Hematopoietic multipotent progenitor cell treated with erythropoietin and hydrocortisone succinate and interleukin-3 and kit ligand, for 15 days (in vitro differentiated cells): ENCODE data around the gene ISM1.

Source experiments
- DNase-seq: peaks from one replicate; pipeline ENCODE4 v3.0.0-alpha.2; 2015; ENCODE audit warnings: low spot score

ISM1 gene

DNA sequence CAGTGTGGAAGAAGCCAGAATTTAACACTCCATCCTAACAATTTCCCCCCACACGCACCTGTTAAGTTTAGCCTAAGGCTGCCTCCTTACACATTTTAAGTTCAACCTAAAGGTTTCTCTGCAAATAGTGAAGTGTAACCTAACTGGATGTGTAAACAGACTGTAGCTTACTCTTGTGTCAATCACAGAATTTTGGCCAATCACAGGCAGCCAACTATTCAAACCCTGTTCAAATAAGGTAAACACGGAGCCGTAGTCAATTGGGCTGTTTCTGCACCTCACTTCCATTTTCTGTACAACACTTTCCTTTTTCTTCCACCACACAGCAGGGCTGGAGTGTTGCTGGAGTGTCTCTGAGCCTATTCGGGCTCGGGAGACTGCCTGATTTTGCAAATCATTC is 92.1 kb downstream of the ISM1 start:
- no peak for DNase-seq

DNA sequence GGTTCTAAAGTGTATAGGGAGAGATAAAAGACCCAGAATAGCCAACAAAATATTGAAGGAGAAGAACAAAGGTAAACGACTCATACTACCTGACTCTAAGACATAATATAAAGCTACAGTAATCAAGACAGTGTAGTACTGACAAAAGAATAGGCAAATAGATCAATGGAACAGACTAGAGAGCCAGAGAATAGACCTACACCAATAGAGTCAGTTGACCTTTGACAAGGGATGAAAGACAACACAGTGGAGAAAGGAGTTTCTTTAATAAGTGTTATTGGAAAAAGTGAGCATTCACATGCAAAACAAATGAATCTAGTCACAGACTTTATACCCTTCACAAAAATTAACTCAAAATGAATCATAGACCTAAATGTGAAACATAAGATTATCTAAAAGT is 96.4 kb downstream of the ISM1 start:
- DNase-seq = no peak

DNA sequence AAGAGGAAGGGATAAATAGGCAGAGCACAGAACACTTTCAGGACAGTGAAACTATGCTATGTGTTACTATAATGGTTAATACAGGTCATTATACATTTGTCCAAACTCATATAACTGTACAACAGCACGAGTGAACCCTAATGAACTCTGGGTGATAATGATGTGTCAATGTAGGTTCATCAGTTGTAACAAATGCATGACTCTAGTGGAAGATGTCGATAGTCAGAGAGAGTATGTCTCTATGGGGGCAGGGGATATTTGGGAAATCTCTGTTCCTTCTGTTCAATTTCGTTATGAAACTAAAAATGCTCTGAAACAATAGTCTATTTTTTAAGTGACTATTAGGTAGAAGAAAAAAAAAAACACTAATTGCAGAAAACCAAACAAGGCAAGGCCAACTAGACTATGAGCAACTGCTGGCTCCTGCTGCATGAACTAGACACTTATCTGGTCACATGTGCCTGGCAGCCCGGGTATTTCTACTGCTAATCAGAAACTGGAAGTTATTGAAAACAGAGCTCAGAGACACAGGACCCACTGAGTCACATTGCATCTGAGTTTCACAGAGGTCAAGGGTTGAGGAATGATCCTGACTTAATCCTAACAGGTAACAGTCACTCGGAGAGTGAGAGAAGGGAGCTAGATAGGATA is 97.9 kb downstream of the ISM1 start:
- DNase-seq = no peak

DNA sequence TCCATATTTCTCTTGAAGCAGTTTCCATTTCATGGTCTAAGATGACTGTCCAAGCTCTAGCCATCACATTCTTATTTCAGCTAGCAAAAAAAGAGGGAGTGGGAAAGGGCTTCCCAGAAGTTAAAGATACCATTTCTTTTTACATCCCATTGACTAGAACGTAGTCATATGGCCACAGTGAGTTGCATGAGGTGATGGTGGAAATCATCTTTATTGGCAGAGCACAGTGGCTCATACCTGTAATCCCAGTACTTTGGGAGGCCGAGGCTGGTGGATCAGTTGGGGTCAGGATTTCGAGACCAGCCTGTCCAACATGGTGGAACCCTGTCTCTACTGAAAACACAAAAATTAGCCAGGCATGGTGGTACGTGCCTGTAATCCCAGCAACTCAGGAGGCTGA is 99.6 kb downstream of the ISM1 start:
- no peak for DNase-seq

DNA sequence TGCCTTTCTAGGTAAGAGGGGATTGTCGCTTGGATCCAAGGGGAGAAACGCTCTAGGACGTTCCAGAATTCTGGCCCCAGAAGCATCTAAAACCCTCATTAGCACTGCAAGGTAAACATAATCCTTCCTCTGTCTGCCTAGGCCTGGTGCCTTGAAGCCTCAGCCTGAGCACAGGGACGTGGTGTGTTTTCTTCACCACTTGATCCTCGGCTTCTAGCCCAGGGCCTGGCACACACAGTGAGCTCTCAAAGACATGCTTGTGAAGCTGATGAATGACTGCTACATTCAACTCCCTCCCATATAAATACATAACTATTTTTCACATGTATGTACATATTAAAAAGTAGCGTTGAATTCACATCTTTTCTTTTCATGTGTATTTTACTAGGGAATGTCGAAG is 100.3 kb downstream of the ISM1 start:
- DNase-seq = no peak

DNA sequence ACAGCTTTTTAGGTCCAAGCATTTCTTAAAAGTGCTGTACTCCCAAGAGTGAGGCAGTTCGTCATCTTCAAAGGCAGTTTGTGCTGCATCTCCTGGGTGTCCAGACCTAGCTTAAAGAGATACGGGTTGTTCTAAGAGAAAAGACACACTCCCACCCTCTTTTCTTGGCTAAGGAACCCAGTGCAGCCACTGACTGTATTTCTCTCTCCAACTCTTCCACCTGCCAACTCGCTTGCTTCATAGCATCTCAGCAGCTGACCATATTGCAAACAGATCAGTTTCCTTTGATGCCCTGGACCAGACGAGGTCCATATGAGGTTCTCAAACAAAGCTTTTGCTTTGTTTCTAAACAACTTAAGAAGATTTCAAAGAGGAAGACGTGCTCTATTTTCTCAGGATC is 101.1 kb downstream of the ISM1 start:
- DNase-seq = no peak

DNA sequence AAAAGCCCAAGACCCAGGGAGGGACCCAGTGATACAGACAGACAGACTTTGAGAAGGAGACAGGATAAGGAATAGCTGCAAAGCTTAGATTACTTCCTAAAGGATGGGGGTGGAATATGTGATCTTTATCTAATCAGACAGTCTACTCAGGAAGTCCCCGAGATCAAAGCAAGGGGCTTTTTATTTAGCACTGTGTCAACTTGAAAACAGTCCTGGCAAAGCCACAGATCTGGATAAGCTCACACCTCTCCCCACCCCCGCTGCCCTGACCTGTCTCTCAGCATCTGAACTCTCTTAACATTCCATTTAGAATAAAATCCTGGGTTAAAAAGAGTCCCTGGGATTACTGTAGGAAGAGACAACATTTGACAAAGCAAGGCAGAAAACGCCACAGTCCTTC is 101.5 kb downstream of the ISM1 start:
- DNase-seq = no peak

DNA sequence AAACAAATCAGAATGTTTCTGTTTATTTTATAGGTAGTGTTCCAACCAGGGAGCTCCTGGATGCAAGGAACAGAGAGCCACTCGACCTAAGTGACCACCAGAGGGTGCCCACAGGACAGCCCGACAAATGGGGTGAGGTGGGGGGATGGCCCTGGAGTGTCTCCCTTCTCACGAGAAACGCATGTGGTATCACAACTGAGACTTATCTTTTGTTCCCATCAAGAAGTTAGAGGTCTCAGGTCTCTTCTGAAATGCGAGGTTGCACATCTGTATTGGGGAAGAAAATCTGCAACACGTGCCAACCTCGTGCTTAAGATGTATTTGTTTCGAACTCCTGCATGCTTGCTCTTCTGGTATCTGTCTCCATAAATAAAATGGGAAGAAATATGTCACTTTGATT is 104.0 kb downstream of the ISM1 start:
- DNase-seq = no peak

DNA sequence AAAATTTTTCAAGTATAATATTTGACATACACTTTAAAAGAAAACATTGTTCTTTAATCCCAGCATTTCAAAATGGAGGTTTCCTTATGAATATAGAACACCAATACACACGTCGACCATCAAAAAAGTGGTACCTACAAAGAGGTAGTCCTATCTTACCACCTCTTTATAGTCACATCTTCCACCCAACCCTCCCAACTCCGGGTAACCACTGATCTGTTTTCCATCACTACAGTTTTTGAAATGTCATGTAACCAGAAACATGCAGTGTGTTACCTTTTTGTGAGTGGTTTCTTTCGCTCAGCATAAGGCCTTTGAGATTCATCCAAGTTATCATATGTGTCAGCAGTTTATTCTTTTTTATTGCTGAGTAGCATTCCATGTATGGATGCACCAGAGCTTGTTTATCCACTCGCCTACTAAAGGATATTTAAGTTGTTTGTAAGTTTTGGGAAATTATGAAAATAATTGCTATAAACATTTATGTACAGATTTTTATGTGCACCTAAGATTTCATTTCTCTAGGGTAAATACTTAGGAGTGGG is 104.8 kb downstream of the ISM1 start:
- DNase-seq = no peak

DNA sequence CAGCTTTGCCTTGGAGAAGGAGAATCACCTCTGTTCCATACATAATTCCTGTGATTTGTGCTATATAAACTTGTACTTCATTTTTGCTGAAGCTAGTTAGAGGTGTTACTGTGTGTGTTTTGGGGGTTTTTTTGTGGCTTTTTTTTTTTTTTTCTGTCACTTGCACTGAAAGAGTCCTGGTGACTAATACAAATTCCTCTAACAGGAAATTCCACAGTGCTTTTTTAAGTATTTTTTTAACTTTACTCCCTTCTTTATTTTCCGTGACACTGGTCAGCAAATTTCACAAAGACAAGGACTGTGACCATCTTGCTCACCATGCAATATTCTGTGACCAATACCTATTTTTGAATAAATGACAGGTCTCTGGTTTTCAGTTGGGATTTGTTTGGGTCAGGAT is 110.5 kb downstream of the ISM1 start:
- DNase-seq = no peak

DNA sequence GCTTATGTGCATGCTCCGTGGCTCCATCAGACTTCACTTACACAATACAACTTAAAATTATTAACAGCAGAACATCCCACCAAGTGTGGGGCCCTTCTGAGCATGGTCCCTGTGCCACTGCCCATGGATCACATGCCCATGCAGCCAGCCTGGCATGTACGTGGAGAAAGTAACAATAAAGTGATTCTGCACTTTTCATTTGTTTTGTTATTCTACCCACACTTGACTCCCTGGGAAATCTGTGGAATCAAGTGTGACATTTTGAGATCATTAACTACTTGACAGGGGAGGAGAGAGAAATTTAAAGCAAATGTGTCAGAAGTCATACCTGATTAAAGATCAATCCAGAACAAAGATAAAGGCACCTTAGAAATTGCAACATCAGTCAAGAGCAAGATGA is 112.0 kb downstream of the ISM1 start:
- DNase-seq = no peak

DNA sequence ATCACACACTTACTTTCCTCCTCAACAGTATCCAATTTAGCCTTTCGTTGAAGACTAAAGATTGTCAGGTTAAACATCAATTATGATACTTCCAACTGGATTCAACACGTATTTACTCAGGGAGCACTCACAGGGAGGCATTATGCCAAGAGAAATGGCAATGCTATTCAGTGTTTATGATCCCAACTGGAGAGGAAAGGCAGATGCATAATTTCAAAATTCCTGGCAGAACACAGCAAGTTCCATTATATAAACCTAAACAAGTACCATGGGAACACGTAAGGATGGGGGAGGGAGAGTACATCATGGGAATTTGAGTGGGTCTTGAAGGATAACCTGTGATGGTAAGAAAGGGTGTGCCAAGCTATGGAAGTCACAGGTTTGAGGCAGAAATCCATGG is 112.7 kb downstream of the ISM1 start:
- no peak for DNase-seq

DNA sequence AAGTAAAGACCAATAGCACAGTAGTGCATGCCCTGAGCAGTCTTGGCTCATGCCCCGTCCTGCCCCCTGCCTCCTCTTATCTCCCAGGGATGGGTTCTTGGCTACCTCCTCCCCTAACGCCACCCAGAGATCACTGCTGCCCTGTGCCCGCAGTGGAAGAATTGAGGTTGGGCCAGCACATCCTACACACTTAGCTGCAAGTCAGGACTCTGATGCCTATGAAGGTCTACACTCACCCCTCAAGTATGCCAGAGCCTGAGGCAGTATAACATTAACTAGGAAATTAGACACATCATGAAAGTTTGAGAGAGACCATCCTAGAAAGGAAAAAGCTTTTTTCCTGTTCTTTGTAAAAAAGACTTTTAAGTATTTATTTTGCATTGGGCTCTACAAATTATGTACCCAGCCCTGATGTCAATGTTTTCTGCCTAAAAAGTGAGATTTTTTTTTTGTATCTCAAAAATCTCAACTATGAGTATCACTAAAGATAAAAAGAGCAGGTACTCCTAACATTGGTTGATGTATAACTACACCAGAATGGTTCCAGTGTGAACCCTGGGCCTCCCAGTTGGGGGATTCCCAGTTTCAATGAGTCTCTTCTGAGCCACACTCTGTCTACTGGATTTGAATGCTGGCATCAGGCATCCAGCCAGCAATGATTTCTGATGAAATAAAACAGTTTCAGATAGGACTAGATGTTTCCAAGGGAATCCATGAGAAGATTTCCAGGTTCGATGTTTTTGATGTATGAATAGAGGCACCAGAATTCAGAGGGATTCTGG is 115.4 kb downstream of the ISM1 start:
- DNase-seq = no peak

DNA sequence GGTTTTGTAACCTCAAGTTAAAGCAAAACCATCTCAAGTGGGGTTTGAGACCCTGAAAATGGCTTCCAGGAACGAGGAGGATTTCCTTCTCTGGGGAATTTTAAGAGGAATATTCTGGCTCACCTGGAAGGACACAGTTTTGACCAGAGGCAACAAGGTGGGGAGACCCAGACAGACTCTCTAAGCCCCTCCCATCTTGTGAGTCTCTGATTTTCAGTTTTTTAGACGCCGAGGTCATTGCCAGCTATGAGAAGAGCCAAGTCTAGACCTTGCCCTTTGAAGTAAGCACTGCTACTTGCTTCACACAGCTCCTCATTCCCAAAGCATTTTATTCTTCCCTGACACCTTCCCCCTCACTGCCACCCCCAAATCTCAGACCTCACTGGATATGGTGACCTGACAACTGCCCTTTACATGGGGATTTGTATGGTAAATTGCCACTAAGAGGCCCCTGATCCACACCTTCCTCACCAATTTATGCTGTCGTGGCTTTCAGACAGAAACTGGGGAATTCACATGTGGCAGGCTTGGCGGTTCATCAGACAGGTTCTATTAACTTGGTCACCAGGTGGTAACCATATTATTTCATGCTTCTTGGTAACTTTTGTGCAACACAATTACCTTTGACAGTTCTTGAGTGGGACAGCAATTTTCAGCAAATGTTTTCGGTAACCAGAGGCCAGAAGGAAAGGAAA is 116.2 kb downstream of the ISM1 start:
- DNase-seq = no peak

DNA sequence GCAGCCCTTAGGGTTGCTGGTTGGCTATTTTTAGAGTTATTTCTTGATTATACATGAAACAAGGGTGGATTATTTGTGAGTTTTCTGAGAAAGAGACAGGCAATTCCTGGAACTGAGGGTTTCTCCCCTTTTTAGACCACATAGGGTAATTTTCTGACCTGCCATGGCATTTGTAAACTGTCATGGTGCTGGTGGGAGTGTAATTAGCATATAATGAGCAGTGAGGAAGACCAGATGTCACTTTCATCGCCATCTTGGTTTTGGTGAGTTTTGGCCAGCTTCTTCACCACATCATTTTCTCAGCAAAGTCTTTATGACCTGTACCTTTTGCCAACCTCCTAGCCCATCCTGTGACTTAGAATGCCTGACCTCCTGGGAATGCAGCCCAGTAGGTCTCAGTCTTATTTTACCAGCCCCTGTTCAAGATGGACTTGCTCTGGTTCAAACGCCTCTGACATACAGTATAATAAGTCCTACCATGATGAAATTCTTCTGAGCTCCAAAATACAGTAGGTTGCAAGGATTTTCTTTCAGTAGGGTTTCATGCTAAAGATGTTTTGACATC is 117.1 kb downstream of the ISM1 start:
- DNase-seq = no peak

DNA sequence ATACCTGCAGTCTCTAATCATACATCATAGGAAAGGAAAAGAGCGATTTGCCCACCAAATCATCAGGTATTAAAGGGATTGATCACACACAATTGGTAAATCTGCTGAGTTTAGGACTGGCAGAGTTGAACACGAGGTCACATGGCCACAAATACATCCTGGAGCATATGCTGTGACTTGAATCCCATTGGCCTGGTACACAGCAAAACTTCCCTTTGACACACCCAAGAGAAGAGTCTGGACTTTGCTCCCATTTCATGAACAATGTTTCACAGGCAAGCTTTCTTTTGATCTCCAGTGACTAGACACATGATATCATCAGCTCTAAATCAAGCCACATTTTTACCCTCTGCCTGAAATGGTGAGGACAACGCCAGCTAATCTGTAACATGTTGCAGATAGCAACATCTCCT is 117.9 kb downstream of the ISM1 start:
- DNase-seq = no peak

DNA sequence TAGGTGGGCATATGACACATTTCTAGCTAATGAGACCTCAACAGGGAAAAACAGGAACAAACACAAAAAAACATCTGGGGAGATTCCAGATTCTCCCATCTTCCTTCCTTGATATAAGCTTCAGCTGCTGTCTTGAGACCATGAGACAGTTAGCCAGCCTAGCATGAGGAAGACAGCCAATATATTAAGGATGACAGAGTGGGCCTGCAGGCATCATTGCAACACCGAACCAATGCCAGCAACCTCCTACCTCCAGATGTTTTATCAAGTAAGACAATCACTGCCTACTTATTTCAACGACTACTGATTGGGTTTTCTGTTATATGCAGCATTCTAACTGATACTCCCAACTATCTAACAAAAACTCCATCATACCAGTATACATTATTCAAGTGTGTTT is 119.0 kb downstream of the ISM1 start:
- DNase-seq = no peak

DNA sequence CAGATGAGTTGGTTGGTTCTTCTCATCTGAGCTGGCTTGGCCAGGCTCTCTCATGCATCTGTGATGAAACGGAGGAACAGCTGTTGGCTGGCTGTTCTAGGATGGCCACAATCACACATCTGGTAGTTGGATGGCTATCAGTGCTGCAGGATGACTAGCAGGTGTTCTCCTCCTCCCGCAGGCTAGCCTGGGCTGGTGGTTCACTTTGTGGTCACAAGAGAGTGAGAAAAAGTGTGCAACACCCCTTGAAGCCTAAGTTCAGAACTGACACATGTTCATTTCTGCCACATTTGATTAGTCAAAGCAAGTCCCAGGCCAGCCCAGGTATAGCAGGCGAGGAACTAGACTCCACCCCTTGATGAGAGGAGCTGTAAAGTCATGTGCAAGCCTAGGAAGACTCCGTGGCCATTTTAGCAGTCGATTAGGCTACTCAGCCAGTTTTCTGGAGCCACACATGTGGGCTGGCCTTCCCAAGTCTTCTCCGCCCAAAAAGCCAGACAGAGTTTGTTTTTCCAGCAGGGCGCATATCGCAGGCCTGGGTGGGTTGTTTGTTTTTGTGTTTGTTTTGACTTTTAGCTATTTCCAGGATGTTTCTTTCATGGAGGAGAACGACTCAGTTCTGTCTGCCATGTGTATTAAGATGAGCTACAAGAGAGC is 120.8 kb downstream of the ISM1 start:
- DNase-seq = no peak

DNA sequence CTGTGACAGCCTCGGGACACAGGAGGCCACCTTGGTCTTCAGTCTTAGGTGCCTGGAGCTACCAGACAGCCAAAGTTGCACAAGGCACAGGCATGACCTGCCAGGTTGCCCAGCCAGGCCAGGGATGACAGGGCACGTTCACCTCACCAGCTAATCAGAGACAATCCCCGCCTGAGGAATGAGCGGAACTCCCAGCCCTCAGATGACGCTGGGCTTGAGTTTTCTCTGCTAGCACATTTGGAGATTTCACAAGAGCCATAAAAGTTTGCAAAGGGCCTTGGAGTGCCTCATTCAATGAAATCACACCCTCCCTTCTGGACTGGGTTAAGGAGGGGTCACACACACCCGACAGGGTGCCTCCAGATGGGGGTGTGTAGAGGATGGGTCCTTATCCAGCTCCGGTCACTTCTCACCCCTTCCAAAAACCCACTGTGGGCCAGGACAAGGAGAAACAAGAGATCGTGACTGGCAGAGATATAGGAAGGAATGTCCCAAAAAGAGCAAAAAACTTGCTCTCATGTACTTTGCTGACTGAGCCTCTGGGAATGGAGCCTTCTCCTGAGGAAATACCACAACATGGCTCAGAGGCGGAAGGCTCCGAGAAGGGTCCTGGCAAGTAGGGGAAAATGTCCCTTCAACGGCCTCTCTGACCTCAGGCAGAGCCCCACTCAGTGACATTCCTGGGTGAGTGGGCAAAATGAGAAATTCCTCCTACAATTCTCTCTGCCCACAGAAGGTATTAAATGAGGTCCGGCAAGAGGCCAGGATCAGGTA is 121.6 kb downstream of the ISM1 start:
- DNase-seq = no peak

DNA sequence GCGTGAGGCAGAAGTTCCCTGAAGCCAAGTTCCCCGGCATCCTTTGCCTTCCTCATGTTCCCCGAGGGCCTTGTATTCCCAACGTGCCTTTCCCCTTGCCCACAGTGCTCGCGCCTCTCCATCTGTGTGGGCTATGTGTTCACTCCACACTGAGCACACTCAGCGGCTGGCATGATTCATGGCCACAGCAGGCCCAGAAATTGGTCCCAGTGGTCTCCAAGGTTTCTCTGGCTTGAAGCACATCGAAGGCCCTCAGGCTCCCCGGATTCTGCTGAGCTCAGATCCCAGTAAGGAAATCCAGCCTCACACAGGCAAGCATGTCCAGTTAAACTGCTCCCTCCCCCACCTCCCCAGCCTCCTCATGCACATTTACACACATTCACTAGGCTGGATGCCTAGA is 123.6 kb downstream of the ISM1 start:
- no peak for DNase-seq
